ENCODE measurements around the gene PI4K2B. TPM values are rescaled to one million over a fixed set of nuclear protein-coding genes. Genes with fewer than 3 reads are reported as not detected.

Gene PI4K2B
- total and polyA plus RNA-seq, 10 of the 15 experiments (the other 5 are each of a cell fraction or from before 2014, with no cell fraction given), result 12.9 to 55.3 (median 40.7) TPM

- TF ChIP-seq E2F8 (IDR thresholded peaks at IDR 0.05; ENCODE audit: low read depth, partially characterized antibody) (no peak), EGR1 (IDR thresholded peaks at IDR 0.05; ENCODE audit: borderline replicate concordance in 1 of 2, low read depth in 2 of 2, low read length in 2 of 2) (no peak), TCF7 (IDR thresholded peaks at IDR 0.05; ENCODE audit: borderline replicate concordance) (no peak), RAD51 (IDR thresholded peaks at IDR 0.05) (no peak), USF2 (IDR thresholded peaks at IDR 0.05; ENCODE audit: borderline replicate concordance, low read depth, low read length) (no peak), PAX8 (IDR thresholded peaks at IDR 0.05) (no peak), CREM (IDR thresholded peaks at IDR 0.05; ENCODE audit: low read depth) (no peak), RELB (IDR thresholded peaks at IDR 0.05; ENCODE audit: low read depth) (0 out of 2 replicates have a peak, but pooled peaks have one; percentile 27), CHD1 (IDR thresholded peaks at IDR 0.05; ENCODE audit: low read depth, low read length) (no peak), ZBTB33 (IDR thresholded peaks at IDR 0.05) (no peak), KAT2A (conservative IDR thresholded peaks at IDR 0.05; ENCODE audit: control insufficient read depth, low read depth, low read length) (no peak), TARDBP (IDR thresholded peaks at IDR 0.05; ENCODE audit: borderline replicate concordance) (no peak), NFYA (IDR thresholded peaks at IDR 0.05; ENCODE audit: borderline replicate concordance, low read depth, low read length) (no peak), DPF2 (IDR thresholded peaks at IDR 0.05) (no peak), FOXM1 (IDR thresholded peaks at IDR 0.05; ENCODE audit: low read depth, low read length) (no peak), CEBPZ (IDR thresholded peaks at IDR 0.05; ENCODE audit: low read depth, low read length) (no peak), SMAD1 (IDR thresholded peaks at IDR 0.05; ENCODE audit: low read depth, partially characterized antibody) (no peak), ZZZ3 (IDR thresholded peaks at IDR 0.05; ENCODE audit: control insufficient read depth, insufficient read length, low read depth) (no peak), GABPA (IDR thresholded peaks at IDR 0.05; ENCODE audit: low read depth) (no peak), NR2C2 (IDR thresholded peaks at IDR 0.05; ENCODE audit: borderline replicate concordance, control insufficient read depth, insufficient read length, low read depth) (no peak), SREBF1 (IDR thresholded peaks at IDR 0.05; ENCODE audit: low read length) (no peak), NFIC (IDR thresholded peaks at IDR 0.05; ENCODE audit: low read depth, low read length) (no peak)
Measured at GRCh38 chr4:25233194-25233593, 639 bp upstream of the PI4K2B start (continued).
